Nephron (organoid): Measurements from ENCODE around the gene SAP25.
"Not testable (repeated sequence)": the region's sequence is repeated elsewhere in the genome, so short reads cannot be mapped to it uniquely, and the experiment has no call there.

Experiments
- H3K27ac Mint-ChIP-seq, 3 experiments: 2 replicates each; pipeline ENCODE4 v1.8.0; 2020; ENCODE audit warnings: mixed read lengths in 3 of 3, mild to moderate bottlenecking in 2 of 3, moderate library complexity in 1 of 3
- H3K27me3 Mint-ChIP-seq: 2 replicates; pipeline ENCODE4 v1.8.0; 2021; ENCODE audit warnings: low read depth, mild to moderate bottlenecking, moderate library complexity, mixed read lengths
- H3K36me3 Mint-ChIP-seq: 2 replicates; pipeline ENCODE4 v1.8.0; 2020; ENCODE audit warnings: low read depth, mixed read lengths
- H3K4me1 Mint-ChIP-seq: 2 replicates; pipeline ENCODE4 v1.8.0; 2020; ENCODE audit warnings: mixed read lengths
- H3K4me3 Mint-ChIP-seq, 3 experiments: 2 replicates each; pipeline ENCODE4 v1.8.0; 2020; ENCODE audit warnings: mild to moderate bottlenecking in 3 of 3, mixed read lengths in 3 of 3, moderate library complexity in 2 of 3
- H3K9me3 Mint-ChIP-seq: 2 replicates; pipeline ENCODE4 v1.8.0; 2020; ENCODE audit warnings: mixed read lengths
- TF ChIP-seq, protein P1 (sequence below), 3 experiments: fragments of 200-600 bp; sonication (generic); IDR thresholded peaks; one replicate each; pipeline ENCODE4 v1.5.0; 2021; ENCODE audit warnings: antibody characterized with exemption in 3 of 3; ENCODE audit not compliant: unreplicated experiment in 3 of 3

The SAP25 gene

GRCh38 chr7:100532165-100533022, 41.3 kb downstream of the SAP25 start:
- TF ChIP-seq, protein P1, sequence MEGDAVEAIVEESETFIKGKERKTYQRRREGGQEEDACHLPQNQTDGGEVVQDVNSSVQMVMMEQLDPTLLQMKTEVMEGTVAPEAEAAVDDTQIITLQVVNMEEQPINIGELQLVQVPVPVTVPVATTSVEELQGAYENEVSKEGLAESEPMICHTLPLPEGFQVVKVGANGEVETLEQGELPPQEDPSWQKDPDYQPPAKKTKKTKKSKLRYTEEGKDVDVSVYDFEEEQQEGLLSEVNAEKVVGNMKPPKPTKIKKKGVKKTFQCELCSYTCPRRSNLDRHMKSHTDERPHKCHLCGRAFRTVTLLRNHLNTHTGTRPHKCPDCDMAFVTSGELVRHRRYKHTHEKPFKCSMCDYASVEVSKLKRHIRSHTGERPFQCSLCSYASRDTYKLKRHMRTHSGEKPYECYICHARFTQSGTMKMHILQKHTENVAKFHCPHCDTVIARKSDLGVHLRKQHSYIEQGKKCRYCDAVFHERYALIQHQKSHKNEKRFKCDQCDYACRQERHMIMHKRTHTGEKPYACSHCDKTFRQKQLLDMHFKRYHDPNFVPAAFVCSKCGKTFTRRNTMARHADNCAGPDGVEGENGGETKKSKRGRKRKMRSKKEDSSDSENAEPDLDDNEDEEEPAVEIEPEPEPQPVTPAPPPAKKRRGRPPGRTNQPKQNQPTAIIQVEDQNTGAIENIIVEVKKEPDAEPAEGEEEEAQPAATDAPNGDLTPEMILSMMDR (IDR thresholded peaks at IDR 0.05; ENCODE audit: unreplicated experiment in 3 of 3): no peak
- Mint-ChIP-seq H3K27ac (no peak overlapping the region), H3K4me3 (no peak overlapping the region)

DNA sequence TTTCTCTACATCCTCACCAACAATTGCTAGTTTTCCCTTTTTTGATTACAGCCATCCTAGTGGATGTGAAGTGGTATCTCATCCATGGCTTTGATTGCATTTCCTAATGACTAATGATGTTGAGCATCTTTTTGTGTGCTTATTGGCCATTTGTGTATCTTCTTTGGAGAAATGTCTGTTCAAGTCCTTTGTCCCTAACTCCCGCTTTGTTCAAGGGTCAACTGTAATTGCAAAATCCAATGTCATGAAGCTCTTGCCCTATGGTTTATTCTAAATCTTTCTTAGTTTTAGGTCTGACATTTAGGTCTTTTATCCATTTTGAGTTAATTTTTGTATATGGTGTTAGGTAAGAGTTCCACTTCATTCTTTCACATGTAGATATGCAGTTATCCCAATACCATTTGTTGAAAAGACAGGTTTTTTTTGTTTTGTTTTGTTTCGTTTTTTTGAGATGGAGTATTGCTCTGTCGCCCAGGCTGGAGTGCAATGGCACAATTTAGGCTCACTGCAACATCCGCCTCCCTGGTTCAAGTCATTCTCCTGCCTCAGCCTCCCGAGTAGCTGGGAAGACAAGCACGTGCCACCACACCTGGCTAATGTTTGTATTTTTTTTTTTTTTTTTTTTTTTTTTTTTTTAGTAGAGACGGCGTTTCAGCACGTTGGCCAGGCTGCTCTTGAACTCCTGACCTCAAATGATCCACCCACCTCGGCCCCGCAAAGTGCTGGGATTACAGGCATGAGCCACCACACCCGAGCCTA, 45.4 kb downstream of the SAP25 start:
- not testable (repeated sequence) for H3K27me3 Mint-ChIP-seq, H3K4me3 Mint-ChIP-seq, H3K4me1 Mint-ChIP-seq, H3K36me3 Mint-ChIP-seq, H3K9me3 Mint-ChIP-seq, H3K27ac Mint-ChIP-seq

More at GRCh38 chr7:100532165-100533022, 41.3 kb downstream of the SAP25 start:
- peaks cover 4% of the 10 kb centered on the region for H3K27me3 Mint-ChIP-seq
- H3K9me3 Mint-ChIP-seq: no peaks in the 10 kb centered on the region
- H3K36me3 Mint-ChIP-seq: no peaks in the 10 kb centered on the region
- no peaks in the 10 kb centered on the region for H3K4me1 Mint-ChIP-seq

DNA sequence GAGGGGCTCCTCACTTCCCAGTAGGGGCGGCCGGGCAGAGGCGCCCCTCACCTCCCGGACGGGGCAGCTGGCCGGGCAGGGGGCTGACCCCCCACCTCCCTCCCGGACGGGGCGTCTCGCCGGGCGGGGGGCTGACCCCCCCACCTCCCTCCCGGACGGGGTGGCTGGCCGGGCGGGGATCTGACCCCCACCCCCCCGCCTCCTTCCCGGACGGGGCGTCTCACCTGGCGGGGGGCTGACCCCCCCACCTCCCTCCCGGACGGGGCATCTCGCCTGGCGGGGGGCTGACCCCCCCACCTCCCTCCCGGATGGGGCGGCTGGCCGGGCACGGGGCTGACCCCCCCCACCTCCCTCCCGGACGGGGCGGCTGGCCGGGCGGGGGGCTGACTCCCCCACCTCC, 50.5 kb downstream of the SAP25 start:
- H3K4me3 Mint-ChIP-seq, H3K36me3 Mint-ChIP-seq, H3K9me3 Mint-ChIP-seq, H3K27ac Mint-ChIP-seq, H3K27me3 Mint-ChIP-seq, H3K4me1 Mint-ChIP-seq: not testable (repeated sequence)
